NCI-H2107 treated with DMSO at 0.1 percent for 48 hours (cell line): Measurements from ENCODE around the gene DTNA.

Source experiments
- DNase-seq: peaks from one replicate; lab custom pipeline; 2025; ENCODE audit not compliant: unreplicated experiment; lab: John Stamatoyannopoulos, UW

Gene DTNA

DNA sequence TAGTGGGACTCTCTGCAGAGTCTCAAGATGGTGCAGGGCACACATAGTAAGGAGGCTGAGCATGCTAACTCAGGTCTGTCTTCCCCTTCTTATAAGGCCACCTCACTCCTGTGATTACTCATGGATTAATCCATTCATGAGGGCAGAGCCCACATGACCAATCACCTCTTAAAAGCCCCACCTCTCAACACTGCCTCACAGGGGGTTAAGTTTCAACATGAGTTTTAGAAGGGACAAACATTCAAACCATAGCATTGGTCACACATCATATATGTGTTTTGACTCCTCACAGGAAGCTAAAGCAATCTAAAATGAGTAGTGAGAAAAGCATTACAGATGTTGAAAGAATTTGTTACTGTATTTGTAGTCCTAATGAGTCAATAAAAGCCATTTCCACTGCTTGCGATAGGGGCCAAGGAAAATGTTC, 57.5 kb downstream of the DTNA start:
- DNase-seq = no peak

DNA sequence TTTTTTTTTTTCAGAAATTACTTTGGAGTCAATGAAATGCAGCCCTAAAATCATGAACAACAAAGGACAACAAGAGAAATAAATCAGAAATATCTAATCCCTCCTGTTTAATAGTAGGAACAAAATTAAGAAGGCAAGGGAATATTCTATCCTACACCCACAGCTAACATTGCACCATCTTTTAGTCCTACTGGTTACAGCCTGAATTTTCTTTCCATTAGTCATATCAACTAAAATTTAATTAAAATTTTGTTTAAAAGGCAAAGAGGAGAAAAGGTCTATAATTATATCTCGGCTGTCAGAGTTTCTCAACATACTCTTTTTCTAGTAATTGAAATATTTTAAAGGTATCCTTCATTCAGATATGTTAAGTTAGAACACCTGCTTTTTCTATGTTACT, 61.9 kb downstream of the DTNA start:
- no peak for DNase-seq

DNA sequence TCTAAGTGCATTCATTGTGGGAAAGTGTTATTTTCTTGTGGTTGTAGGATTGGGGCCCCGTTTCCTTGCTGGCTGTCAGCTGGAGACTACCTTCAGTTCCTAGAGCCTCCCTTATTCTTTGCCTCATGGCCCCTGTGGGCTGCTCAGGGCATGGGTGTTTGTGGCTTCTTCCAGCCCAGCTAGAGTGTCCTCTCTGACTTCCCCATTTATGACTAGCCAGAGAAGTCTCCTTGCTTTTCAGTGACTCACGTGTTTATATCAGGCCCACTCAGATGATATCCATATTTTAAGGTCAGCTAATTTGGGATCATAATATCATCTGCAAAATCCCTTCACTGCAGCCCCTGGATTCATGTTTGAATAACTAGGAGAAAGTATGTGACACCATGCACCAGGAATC, 62.8 kb downstream of the DTNA start:
- no peak for DNase-seq

DNA sequence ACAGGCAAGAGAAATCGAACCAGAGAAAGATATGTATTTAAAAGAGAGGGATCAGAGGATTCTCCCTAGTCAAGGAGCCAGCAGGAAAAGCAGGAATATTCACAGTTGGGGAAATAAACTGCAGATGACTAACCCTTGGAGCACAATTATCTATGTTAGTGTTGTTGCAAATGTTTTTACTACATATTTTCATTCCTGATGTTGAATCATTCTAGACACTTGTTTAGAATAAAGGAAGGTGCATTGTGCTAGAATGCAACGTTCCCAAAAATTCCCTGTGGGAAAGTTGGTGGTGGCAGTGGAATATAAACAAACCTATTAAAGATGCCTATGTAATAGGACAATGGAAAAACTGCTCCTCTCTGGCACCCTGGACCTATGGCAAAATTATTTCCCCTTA, 63.3 kb downstream of the DTNA start:
- no peak for DNase-seq

DNA sequence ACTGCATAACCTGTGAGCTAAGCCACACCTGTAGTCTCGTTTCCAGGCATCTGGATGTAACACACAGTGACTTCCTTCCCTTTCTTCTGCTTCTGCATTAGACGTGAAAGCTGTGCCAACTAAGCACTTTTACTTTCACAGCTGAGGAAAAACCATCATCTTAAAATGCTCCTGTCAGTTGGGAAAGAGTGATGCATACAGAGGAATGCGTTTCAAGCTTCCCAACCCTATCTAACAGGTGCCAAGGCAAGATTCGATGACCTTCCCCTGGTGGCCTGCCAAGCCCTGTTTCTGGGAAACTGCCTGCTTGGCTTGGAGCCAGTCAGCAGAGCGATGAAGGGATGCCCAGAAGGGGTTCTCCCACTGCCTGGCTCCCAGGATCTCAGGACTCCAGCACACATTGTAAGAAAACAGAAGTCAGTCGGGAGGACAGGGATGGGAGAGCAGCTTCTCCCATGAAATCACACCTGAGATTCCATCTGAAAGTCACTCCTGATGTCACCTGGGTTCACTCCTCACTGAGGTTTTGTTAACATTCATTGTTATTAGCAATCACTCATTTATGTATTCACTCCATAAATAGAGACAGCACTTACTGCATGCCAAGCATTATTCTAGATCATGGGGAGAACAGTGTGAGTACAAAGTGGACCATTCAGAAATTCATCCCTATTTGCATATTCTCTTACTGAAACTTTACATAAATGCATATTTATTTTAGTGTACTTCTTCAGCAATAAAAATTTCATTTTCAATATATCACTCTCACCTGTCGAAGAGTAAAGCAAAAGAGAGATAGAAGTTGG, 64.1 kb downstream of the DTNA start:
- no peak for DNase-seq

DNA sequence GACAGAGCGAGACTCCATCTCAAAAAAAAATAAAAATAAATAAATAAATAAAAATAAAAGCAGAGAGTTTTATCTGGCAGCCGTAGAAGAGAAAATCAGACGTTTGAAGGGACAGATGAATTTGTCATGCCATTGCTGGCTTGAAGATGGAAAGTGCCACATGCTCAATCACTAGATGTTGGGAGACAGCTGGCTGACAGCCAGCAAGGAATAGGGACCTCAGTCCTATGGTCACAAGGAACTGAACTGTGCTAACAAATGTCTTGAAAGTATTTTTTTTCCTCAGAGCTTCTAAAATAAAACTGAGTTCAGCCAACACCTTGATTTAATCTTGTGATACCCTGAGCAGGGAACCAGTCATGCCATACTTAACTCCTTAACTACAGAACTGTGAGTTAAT, 65.4 kb downstream of the DTNA start:
- DNase-seq = no peak

DNA sequence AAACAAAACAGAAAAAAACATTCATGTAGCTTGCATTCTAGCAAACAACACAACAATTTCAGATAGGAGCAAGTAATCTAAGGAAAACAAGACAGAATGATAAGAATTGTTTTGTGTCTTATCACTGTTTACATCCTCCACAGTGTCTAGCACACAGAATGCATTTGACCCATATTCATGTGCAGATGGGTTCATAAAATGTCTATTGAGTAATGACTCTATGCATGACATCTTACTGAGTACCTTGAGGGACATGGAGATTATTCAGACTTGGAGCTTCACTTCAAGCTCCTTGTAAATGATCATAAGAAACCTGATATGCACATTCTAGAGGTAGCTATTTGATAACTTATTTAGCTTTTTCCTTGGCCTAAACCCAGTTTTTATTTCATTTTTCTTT, 69.0 kb downstream of the DTNA start:
- DNase-seq = no peak

DNA sequence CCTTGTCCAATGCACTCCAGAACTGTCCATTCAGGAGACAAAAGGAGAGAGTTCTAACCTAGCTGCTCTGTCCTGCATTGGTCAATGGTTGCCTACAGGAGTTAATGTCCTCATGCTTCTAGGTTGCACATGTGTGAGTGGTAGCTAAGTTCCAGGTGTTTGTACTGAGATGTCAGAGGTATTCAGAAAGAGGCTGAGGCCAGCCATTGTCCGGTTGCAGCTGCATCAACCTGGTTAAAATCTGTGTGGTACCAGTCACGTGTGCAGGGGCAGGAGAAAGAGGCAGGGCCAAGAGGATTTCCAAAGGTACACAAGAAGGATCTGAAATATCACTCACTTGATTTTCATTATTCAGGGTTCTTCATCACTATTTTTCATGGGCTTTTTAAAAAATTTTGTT, 70.8 kb downstream of the DTNA start:
- no peak for DNase-seq

DNA sequence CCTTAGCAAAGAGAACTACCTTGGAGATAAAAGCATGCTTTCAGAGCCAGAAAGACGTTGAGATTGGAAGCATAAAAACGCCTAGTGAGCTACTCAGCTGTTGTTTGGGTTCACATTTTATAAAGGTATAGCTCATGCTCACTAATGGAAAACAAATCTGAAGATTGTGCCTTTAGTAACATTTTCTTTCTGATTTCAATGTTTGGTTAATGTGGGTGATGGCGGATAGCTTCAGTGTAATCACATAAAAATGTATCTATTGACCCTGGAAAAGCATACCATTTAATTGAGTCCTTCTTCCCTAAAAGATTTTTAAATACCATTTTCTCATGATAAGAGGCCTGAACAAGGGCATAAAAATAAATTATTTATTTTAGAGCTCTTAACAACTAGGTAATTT, 73.4 kb downstream of the DTNA start:
- DNase-seq = no peak

DNA sequence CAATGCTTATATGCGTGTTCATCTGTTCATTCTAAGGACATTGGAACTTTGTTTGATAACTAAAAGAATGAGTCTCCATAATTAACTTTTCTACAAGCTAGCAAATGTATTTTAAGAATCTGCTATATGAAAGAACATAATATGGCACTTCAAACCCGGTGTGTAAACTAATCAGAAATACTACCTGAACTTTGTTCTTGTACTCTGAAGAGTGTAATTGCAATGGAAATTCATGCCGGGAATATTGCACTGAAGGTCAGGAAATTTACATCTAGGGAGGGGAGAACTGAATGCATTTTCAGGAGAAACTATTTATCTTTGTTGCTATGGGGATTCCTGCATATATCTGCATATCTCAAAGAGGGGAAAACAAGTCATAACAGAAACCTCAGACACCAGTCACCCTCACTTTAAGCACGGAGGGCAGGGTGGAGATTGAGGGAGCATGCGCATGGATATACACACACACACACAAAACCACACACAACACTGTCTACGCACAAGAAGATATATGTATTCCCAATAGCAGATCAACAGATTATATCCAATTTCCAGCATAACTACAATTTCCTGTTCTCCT, 76.2 kb downstream of the DTNA start:
- no peak for DNase-seq

DNA sequence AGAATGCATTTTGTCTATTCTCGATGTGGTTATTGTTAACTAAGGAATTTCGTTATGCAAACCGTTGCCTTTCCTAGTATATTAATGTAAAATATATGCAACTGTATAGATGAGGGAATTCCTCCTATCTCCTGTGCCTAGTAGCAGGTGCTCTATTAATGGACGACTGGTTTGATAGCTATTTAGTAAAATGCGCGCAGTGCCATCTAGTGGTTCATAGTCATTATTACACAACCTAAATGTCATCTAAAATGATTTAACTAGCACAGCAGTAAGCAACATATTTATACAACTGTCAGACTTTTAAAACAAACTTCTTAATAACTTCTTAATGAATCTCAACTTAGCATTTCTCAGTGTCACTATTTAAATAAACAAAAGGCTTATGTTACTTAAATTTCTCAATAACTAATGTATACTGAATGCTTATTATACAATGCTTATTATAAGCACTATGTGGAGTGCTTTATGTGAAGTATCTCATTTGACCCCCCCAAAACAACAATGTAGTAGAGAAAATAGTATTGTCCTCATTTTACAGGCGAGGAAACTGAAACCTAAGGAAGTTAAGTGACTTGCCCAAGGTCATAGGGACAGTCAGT, 77.9 kb downstream of the DTNA start:
- peak; percentile 40 for DNase-seq

DNA sequence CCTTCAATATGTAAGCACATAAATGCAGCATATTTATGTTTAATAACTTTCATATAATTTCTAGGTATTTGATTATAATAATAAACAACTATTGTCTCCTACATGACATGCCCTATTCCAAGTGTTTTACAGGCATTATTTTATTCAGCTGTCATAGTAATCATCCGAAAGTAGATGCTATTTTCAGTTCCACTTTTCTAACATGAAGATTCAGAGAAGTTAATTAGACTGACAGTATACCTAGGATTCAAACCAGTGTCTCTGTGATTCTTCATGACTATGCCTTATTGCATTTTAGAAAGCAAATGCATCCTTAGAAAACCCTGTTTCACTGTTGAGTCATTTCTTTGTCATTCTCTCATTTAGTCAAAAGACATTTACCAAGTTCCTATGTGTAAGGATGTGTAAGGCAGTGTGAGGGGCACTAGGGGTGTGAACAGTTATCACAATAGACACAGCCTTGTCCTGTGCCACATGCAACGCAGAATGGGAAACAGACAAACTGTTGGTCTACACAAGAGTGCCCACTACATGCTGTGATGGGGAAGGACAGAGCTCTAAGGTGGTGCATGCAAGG, 79.8 kb downstream of the DTNA start:
- DNase-seq = no peak

DNA sequence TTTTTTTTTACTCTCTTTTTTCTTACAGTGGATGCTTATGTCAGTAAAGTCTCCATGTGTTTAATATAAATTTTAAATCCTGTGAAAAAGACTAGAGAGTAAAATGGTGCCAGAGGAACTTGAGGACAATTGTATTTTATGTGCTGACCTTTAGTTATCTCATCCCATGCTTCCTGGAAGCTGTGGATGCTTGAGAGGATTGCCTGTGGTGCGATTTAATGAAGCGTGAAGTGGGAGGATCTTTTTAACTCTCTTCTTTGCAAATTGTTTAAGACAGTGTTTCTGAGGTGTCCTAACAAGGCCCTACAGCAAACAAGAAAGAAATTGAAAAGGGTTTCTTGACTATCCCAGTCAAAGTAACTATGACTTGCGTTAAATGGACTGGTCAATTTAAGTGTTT, 84.2 kb downstream of the DTNA start:
- DNase-seq = no peak

DNA sequence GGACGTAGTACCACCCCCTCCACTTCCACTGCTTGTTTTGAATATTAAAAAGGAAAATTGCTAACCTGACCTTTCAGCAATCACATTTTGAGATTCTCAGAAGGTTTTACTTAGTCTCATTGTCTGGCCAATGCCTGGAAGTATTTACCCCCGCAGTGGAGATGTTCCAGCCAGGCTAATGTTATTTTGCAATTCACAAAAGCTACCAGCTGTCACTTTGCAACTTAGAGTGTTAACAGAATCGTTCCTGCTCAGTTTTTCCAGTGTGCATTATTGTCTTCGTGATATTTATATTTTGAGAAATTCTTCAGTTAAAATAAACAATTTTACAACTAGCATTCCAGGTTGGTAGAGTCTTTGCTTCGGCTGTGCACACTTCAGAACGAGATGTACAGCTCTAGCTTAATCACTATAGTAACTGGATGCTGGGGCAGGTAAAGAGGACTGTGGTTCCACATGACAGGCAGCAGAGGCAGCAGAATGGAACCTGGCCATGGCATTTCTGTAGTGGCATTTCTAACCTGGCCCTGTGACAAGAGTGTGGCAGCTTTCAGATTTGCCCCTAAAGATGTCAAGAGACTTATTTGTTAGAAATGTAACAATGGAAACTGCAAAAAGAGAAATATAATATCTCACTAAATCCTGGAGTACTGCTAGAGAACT, 85.1 kb downstream of the DTNA start:
- no peak for DNase-seq

DNA sequence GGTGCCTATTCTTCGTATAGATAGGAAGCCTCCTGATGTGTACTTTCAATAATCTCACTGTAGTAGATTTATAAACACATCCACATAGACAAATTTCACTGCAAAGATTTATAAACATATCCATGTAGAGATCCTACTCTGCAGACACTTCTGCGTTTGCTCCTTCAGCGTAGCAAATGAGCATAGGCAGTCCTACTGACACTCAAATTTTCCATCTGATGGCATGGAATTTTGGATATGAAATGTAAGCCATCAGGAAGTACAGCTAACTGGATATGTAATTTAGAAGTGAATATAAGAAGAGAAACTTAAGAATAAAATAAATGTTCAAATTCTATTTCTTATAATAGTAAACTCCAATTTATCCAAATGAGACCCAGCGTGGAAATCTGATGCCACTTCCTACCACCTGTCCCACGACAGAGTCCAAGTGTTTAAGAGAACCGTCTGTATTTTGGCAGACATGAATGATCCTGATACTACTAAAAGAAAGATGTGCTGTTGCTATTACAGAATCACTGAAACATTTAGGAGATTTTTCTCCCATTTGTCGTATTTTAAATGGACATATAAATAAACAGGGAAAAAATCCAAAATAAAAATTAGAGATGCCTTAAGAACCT, 86.0 kb downstream of the DTNA start:
- DNase-seq = no peak

DNA sequence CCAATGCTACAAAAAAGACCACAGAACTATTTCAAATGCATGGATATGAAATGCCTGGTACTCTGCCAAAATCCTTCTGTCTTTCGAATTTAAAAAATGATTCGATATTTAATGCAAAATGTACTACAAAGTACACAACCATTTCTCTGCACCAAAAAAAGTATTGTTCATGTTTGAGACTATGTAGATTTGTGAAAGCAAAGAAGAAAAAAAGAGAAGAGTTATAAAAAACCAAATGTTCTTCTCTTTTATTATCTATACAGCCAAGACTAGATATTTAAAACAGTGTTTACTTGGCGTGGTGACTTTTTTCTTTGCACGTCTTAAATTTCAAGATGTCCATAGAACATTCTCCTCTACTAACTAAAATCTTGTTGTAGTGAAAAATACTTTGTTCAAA, 89.2 kb downstream of the DTNA start:
- DNase-seq = no peak

DNA sequence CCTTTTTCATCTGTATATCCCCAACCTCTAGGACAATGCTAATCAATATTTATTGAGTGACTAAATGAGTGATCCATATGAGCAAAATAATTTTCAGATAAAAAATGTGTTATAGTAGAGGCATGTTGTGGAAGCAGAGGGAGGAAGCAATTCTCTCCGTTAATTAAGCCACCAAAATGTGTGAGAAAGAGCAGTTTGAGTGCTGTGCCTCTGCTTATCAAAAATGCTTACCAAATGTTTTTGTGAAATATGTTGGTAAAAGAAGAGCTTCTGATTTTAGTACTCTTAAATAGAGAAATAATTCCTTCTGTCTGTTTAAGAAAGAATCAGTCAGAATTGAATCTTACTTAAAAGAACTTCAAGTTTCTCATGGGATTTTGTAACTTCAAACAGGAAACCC, 90.3 kb downstream of the DTNA start:
- DNase-seq = no peak

DNA sequence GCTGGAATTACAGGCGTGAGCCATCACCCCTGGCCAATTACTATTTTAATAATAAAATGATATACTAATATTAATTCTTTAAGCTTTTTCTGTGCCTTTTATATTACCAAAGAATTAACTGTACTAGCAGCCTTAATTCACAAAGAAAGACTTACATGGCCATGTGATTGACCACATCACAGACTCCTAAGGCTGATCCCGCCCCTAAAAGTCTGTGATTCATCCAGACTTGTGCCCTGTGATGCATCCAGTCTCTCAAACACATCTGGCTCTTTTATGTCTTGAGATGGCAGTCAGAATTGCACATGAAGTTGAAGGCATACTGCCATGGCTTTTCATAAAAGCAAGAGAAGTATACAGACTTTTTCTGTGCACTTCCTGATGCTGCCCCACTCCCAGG, 91.7 kb downstream of the DTNA start:
- no peak for DNase-seq

DNA sequence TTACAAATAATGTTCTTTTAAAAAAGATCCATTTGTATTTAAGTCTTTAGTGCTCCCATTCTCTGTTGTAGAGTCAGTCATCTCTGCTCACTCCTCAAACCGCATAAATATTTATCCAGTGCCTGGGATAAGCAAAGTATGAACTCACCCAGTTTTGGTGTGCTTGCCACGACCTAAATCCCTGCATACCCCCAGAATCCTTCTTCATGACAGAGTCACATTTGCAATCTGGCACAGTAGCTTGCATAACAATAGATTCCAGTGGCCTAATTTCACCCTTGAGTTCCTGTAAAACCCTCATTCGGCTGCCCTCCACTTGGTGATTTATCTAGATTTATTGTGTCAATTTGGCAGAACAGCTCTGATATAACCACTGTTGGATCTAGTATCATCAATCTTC, 92.9 kb downstream of the DTNA start:
- DNase-seq = no peak

DNA sequence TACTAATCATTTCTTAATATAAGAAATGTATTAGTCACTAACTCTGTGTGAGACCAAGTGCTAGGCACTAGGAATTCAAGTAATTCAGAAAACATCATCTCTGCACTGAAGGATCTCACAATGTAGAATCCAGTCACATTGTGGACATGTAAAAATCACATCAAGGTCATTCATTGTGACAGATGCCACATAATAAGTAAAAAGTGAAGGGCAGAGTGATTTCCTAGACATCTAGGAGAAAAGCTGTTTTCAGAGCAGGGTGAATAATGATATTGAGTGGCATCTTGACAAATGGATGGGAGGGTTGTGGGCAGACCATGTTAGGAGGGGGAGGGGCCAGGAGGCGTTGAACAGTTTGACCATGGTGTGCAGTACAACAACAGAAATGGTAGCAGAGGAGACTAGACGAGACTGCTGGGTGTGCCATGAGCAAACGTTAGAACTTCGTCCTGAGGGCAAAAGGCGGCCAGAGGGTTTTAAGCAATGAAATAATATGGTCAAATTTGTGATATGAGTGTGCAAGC, 93.8 kb downstream of the DTNA start:
- DNase-seq = no peak
